HCT116 (cell line): ENCODE results near the gene SLC12A5. TPM values are rescaled to one million over a fixed set of nuclear protein-coding genes. Genes with fewer than 3 reads are reported as not detected.

ENCODE experiments used
- ATAC-seq: fragments of 200-7000 bp; cut with Tn5 transposase; 2 replicates; pipeline ENCODE4 v1.9.1; 2020; ENCODE audit warnings: mild to moderate bottlenecking, moderate library complexity
- BruUV-seq: library from RNA; stranded (reverse); fragments of 400-500 nt; replicated peaks from 2 replicates; lab custom pipeline; 2021; lab: Mats Ljungman, UMichigan
- CTCF ChIA-PET: fragments of 300-600 bp; sonication (Branson Sonifier 250); formaldehyde crosslinking; loops from one replicate; lab custom pipeline; 2021; ENCODE audit warnings: antibody characterized with exemption; lab: Charles Lee
- POLR2A ChIA-PET: fragments of 300-600, 350-600 bp; sonication (Branson Sonifier 250); formaldehyde crosslinking; loops from one replicate; lab custom pipeline; 2021; ENCODE audit warnings: antibody characterized with exemption; lab: Charles Lee
- RAD21 ChIA-PET, 2 experiments: fragments of 300-600 bp; sonication (Branson Sonifier 250); formaldehyde crosslinking; loops; one replicate each; lab custom pipeline; 2023; ENCODE audit warnings: low total read pairs in 2 of 2; ENCODE audit not compliant: uncharacterized antibody in 2 of 2, unreplicated experiment in 2 of 2, low non-redundant PET in 1 of 2; lab: Charles Lee
- DNase-seq: peaks from one replicate; pipeline ENCODE4 v3.0.0-alpha.2; 2010; ENCODE audit warnings: low read depth, low spot score
- H2AFZ ChIP-seq: fragments of 200-600 bp; shearing (Covaris generic), sonication (generic); 2 replicates; pipeline ENCODE4 v1.6.1; 2017; ENCODE audit warnings: low read depth, mixed run types, mixed read lengths, antibody characterized with exemption, low read length; ENCODE audit not compliant: poor library complexity, severe bottlenecking
- H3K27ac ChIP-seq: 2 replicates; pipeline ENCODE4 v1.5.1; 2012; ENCODE audit warnings: low read depth, low read length
- H3K27me3 ChIP-seq: fragments of 200-600 bp; sonication (generic); 2 replicates; pipeline ENCODE4 v1.6.1; 2016; ENCODE audit warnings: mixed run types, low read length, mixed read lengths; ENCODE audit not compliant: insufficient read depth
- H3K36me3 ChIP-seq, 2 experiments: fragments of 200-500 bp in 1 of 2; fragments of 200-600 bp in 1 of 2; sonication (Bioruptor generic) in 1 of 2; sonication (generic) in 1 of 2; 2 replicates each; pipeline versions ENCODE4 v1.5.1 to v1.6.1; 2014 to 2016; ENCODE audit warnings: low read length in 2 of 2, inconsistent platforms in 1 of 2, mixed read lengths in 1 of 2, mixed run types in 1 of 2; ENCODE audit not compliant: insufficient read depth in 2 of 2, control insufficient read depth in 1 of 2
- H3K4me1 ChIP-seq, 2 experiments: fragments of 200-600 bp in 1 of 2; sonication (generic) in 1 of 2; 2 replicates each; pipeline versions ENCODE4 v1.5.1 to v1.6.1; 2012 to 2017; ENCODE audit warnings: low read length in 2 of 2, inconsistent platforms in 1 of 2, mild to moderate bottlenecking in 1 of 2, mixed read lengths in 1 of 2, mixed run types in 1 of 2, moderate library complexity in 1 of 2; ENCODE audit not compliant: insufficient read depth in 2 of 2, control insufficient read depth in 1 of 2
- H3K4me2 ChIP-seq: fragments of 200-600 bp; sonication (generic); 2 replicates; pipeline ENCODE4 v1.6.1; 2017; ENCODE audit warnings: mixed run types, low read length, mixed read lengths
- H3K4me3 ChIP-seq, 2 experiments: fragments of 200-600 bp in 1 of 2; sonication (generic) in 1 of 2; replicated peaks in 1 of 2; 2 replicates each; pipeline ENCODE4 v1.5.1; 2011 to 2016; ENCODE audit warnings: low read length in 2 of 2, control low read depth in 1 of 2, low read depth in 1 of 2, mild to moderate bottlenecking in 1 of 2, mixed read lengths in 1 of 2, mixed run types in 1 of 2
- H3K79me2 ChIP-seq: fragments of 200-600 bp; sonication (generic); 2 replicates; pipeline ENCODE4 v1.6.1; 2017; ENCODE audit warnings: mild to moderate bottlenecking, mixed run types, low read length, moderate library complexity, mixed read lengths; ENCODE audit not compliant: insufficient read depth
- H3K9ac ChIP-seq: fragments of 200-600 bp; sonication (generic); 2 replicates; pipeline ENCODE4 v1.6.1; 2016; ENCODE audit warnings: low read length, mixed read lengths
- H3K9me2 ChIP-seq: fragments of 200-600 bp; sonication (generic), shearing (Covaris generic); 2 replicates; pipeline ENCODE4 v1.6.1; 2017; ENCODE audit warnings: mixed run types, mild to moderate bottlenecking, moderate library complexity; ENCODE audit not compliant: insufficient read depth
- H3K9me3 ChIP-seq, 2 experiments: fragments of 200-500 bp in 1 of 2; fragments of 200-600 bp in 1 of 2; sonication (Bioruptor generic) in 1 of 2; sonication (generic) in 1 of 2; 2 replicates each; pipeline ENCODE4 v1.6.1; 2014 to 2017; ENCODE audit warnings: low read length in 2 of 2, mixed read lengths in 2 of 2, inconsistent platforms in 1 of 2, low read depth in 1 of 2, mild to moderate bottlenecking in 1 of 2, mixed run types in 1 of 2, moderate library complexity in 1 of 2; ENCODE audit not compliant: control insufficient read depth in 1 of 2, insufficient read depth in 1 of 2
- H4K20me1 ChIP-seq: fragments of 200-600 bp; sonication (generic), shearing (Covaris generic); 2 replicates; pipeline ENCODE4 v1.6.1; 2017; ENCODE audit warnings: mixed run types, mild to moderate bottlenecking, moderate library complexity; ENCODE audit not compliant: insufficient read depth
- ATF3 ChIP-seq: IDR thresholded peaks from 2 replicates; pipeline ENCODE4 v1.6.1; 2012
- CBX3 ChIP-seq: IDR thresholded peaks from 2 replicates; pipeline ENCODE4 v1.6.1; 2012; ENCODE audit warnings: low read depth
- CEBPB ChIP-seq: IDR thresholded peaks from 2 replicates; pipeline ENCODE4 v1.6.1; 2012; ENCODE audit warnings: low read depth
- CTCF ChIP-seq, 3 experiments: fragments of 200-600 bp in 1 of 3; sonication (generic) in 1 of 3; IDR thresholded peaks in 2 of 3; conservative IDR thresholded peaks in 1 of 3; 2 replicates each; pipeline ENCODE4 v1.5.1; 2012 to 2017; ENCODE audit warnings: low read depth in 2 of 3, low read length in 2 of 3, antibody characterized with exemption in 1 of 3, borderline replicate concordance in 1 of 3, control low read depth in 1 of 3, mild to moderate bottlenecking in 1 of 3, mixed read lengths in 1 of 3, mixed run types in 1 of 3, moderate library complexity in 1 of 3; ENCODE audit not compliant: insufficient read depth in 1 of 3
- EGR1 ChIP-seq: IDR thresholded peaks from 2 replicates; pipeline ENCODE4 v1.6.1; 2012; ENCODE audit warnings: low read depth
- ELF1 ChIP-seq: IDR thresholded peaks from 2 replicates; pipeline ENCODE4 v1.6.1; 2012; ENCODE audit warnings: low read depth, borderline replicate concordance
- JUND ChIP-seq: IDR thresholded peaks from 2 replicates; pipeline ENCODE4 v1.6.1; 2012
- MAX ChIP-seq: IDR thresholded peaks from 2 replicates; pipeline ENCODE4 v1.6.1; 2012
- POLR2A ChIP-seq: IDR thresholded peaks from 2 replicates; pipeline ENCODE4 v1.7.0; 2011; ENCODE audit warnings: borderline replicate concordance; ENCODE audit not compliant: insufficient read depth, insufficient read length; ENCODE audit errors: extremely low read depth
- RAD21 ChIP-seq: IDR thresholded peaks from 2 replicates; pipeline ENCODE4 v1.6.1; 2012; ENCODE audit warnings: low read depth, mild to moderate bottlenecking
- REST ChIP-seq: IDR thresholded peaks from 2 replicates; pipeline ENCODE4 v1.6.1; 2012; ENCODE audit warnings: low read depth
- SIN3A ChIP-seq: IDR thresholded peaks from 2 replicates; pipeline ENCODE4 v1.6.1; 2012; ENCODE audit warnings: low read depth
- SP1 ChIP-seq: IDR thresholded peaks from 2 replicates; pipeline ENCODE4 v1.6.1; 2012; ENCODE audit warnings: low read depth
- SRF ChIP-seq: IDR thresholded peaks from 2 replicates; pipeline ENCODE4 v1.6.1; 2012; ENCODE audit warnings: low read depth
- TCF7L2 ChIP-seq: IDR thresholded peaks from 2 replicates; pipeline ENCODE4 v1.7.0; 2011; ENCODE audit warnings: borderline replicate concordance, inconsistent platforms; ENCODE audit not compliant: insufficient read depth, insufficient read length; ENCODE audit errors: extremely low read depth
- YY1 ChIP-seq: IDR thresholded peaks from 2 replicates; pipeline ENCODE4 v1.6.1; 2011; ENCODE audit warnings: low read length, low read depth, moderate library complexity, mild to moderate bottlenecking; ENCODE audit not compliant: insufficient replicate concordance; ENCODE audit errors: extremely low read depth
- ZBTB33 ChIP-seq: IDR thresholded peaks from 2 replicates; pipeline ENCODE4 v1.6.1; 2011; ENCODE audit warnings: mild to moderate bottlenecking, low read length, moderate library complexity; ENCODE audit not compliant: insufficient replicate concordance; ENCODE audit errors: extremely low read depth
- ZFX ChIP-seq: fragments of 450-650 bp; IDR thresholded peaks from 2 replicates; pipeline ENCODE4 v1.6.1; 2017
- ZNF274 ChIP-seq: fragments of 200-500 bp; sonication (Bioruptor generic); IDR thresholded peaks from 2 replicates; pipeline ENCODE4 v1.6.1; 2014; ENCODE audit warnings: mild to moderate bottlenecking, low read depth, low read length, inconsistent platforms
- intact Hi-C: fragments of 100-400 bp; cut with micrococcal nuclease; formaldehyde crosslinking; loops from 2 replicates; pipeline ENCODE4 v1.10.0; 2022
- total RNA-seq: library from RNA; stranded (reverse); gene quantifications from one replicate; pipeline ENCODE4 v1.2.1, GENCODE V29; 2021; ENCODE audit not compliant: unreplicated experiment

Gene SLC12A5
- total RNA-seq, 1 experiment from 2014 or later, result 1.9 TPM

- DNase-seq (no peak), ATAC-seq (no peak)
- no peak overlapping the region for H2AFZ ChIP-seq
- H3K4me1 ChIP-seq, result peaks cover 3 to 6% of the 10 kb centered on the region in 2 experiments; a peak in 3 of 4 replicates
- CTCF ChIA-PET, result interaction anchor here (1.4 kb wide), 1 partner anchor 18 kb away, joined by 3 read pairs; no protein-coding TSS in a partner anchor
- no peaks in the 10 kb centered on the region for H3K79me2 ChIP-seq
- BruUV-seq, result no TSS peak
- POLR2A ChIA-PET, result no interaction called here
- H3K36me3 ChIP-seq, result no peaks in the 10 kb centered on the region
- H3K9me2 ChIP-seq, result no peaks in the 10 kb centered on the region
- H4K20me1 ChIP-seq, result no peaks in the 10 kb centered on the region
- intact Hi-C loops, result no loop called here
- RAD21 ChIA-PET, result no interaction called here
- H3K27me3 ChIP-seq, result peaks cover 5% of the 10 kb centered on the region; the same call in 1 of the 2 replicates
- H3K9ac ChIP-seq, result no peak overlapping the region
- no peak overlapping the region for H3K27ac ChIP-seq
- no peak overlapping the region for H3K4me2 ChIP-seq
- TF ChIP-seq CBX3 (no peak), ZNF274 (no peak), JUND (no peak), RAD21 (no peak), CTCF (IDR thresholded peaks at IDR 0.05 in 2 of 3, conservative IDR thresholded peaks at IDR 0.05 in 1 of 3; ENCODE audit: borderline replicate concordance in 1 of 3, insufficient read depth in 1 of 3, low read depth in 2 of 3, low read length in 2 of 3) (no peak), CEBPB (no peak), POLR2A (no peak), SRF (no peak), SP1 (no peak), SIN3A (no peak), MAX (no peak), ZBTB33 (no peak), TCF7L2 (no peak), YY1 (no peak), EGR1 (no peak), ELF1 (no peak), ATF3 (no peak), REST (no peak), ZFX (no peak)
- H3K9me3 ChIP-seq, result no peaks in the 10 kb centered on the region
- no peak overlapping the region for H3K4me3 ChIP-seq
Measured at GRCh38 chr20:46006022-46006705, 22.9 kb upstream of the SLC12A5 start.
